HG03280 (cell line): Measurements from ENCODE around the gene LPP.

Source experiments
- ATAC-seq: cut with Tn5 transposase; IDR thresholded peaks from one replicate; pipeline ENCODE4 v1.9.1; 2021; ENCODE audit warnings: mild to moderate bottlenecking, moderate library complexity; ENCODE audit not compliant: unreplicated experiment

The LPP gene

GRCh38 chr3:188840290-188840689 is 686.3 kb downstream of the LPP start:
- ATAC-seq, result no peak

GRCh38 chr3:188841906-188842305 is 687.9 kb downstream of the LPP start:
- ATAC-seq, result no peak

GRCh38 chr3:188842639-188843038 is 688.7 kb downstream of the LPP start:
- ATAC-seq, result no peak

- ATAC-seq, result no peak
These were observed 690.1 kb downstream of the LPP start for GRCh38 chr3:188844096-188844495.

GRCh38 chr3:188845514-188845913 is 691.6 kb downstream of the LPP start:
- ATAC-seq, result no peak

- no peak for ATAC-seq
These were observed 695.0 kb downstream of the LPP start for GRCh38 chr3:188848947-188849346.

GRCh38 chr3:188853856-188854771 is 700.2 kb downstream of the LPP start:
- no peak for ATAC-seq

GRCh38 chr3:188854772-188855149 is 700.8 kb downstream of the LPP start:
- no peak for ATAC-seq

GRCh38 chr3:188855675-188856074 is 701.7 kb downstream of the LPP start:
- ATAC-seq, result no peak

GRCh38 chr3:188860147-188860546 is 706.2 kb downstream of the LPP start:
- no peak for ATAC-seq

- no peak for ATAC-seq
These were observed 708.1 kb downstream of the LPP start for GRCh38 chr3:188861842-188862744.

GRCh38 chr3:188863999-188864406 is 710.0 kb downstream of the LPP start:
- ATAC-seq, result no peak

- no peak for ATAC-seq
These were observed 713.8 kb downstream of the LPP start for GRCh38 chr3:188867691-188868265.

GRCh38 chr3:188868803-188869202 is 714.8 kb downstream of the LPP start:
- no peak for ATAC-seq

GRCh38 chr3:188869628-188870027 is 715.7 kb downstream of the LPP start:
- no peak for ATAC-seq

GRCh38 chr3:188870431-188870830 is 716.5 kb downstream of the LPP start:
- no peak for ATAC-seq

GRCh38 chr3:188874576-188874975 is 720.6 kb downstream of the LPP start:
- no peak for ATAC-seq

GRCh38 chr3:188875413-188875812 is 721.5 kb downstream of the LPP start:
- ATAC-seq, result no peak

GRCh38 chr3:188876370-188876769 is 722.4 kb downstream of the LPP start:
- no peak for ATAC-seq

GRCh38 chr3:188877381-188877780 is 723.4 kb downstream of the LPP start:
- ATAC-seq, result no peak

GRCh38 chr3:188878076-188878475 is 724.1 kb downstream of the LPP start:
- no peak for ATAC-seq
